Suprapubic skin (tissue), 4 donors: Measurements from ENCODE around the gene SP9. TPM values are rescaled to one million over a fixed set of nuclear protein-coding genes. Genes with fewer than 3 reads are reported as not detected.

Experiments used
- DNase-seq, 2 donors: peaks; one replicate each; pipeline ENCODE4 v3.0.0-alpha.2; 2019; ENCODE audit warnings: low spot score in 2 of 2
- H3K27ac ChIP-seq: fragments of 200-600 bp; sonication (generic); one replicate; pipeline ENCODE4 v1.5.1; 2019
- H3K27me3 ChIP-seq: fragments of 200-600 bp; sonication (generic); one replicate; pipeline ENCODE4 v1.5.1; 2019
- H3K36me3 ChIP-seq: fragments of 200-600 bp; sonication (generic); one replicate; pipeline ENCODE4 v1.5.1; 2019
- H3K4me1 ChIP-seq: fragments of 200-600 bp; sonication (generic); one replicate; pipeline ENCODE4 v1.5.1; 2019
- H3K4me3 ChIP-seq: fragments of 200-600 bp; sonication (generic); one replicate; pipeline ENCODE4 v1.5.1; 2019; ENCODE audit warnings: mild to moderate bottlenecking
- H3K9me3 ChIP-seq: fragments of 200-600 bp; sonication (generic); one replicate; pipeline ENCODE4 v1.5.1; 2019
- EP300 ChIP-seq: sonication (generic); formaldehyde crosslinking; IDR thresholded peaks from one replicate; pipeline ENCODE4 v1.6.1; 2017; ENCODE audit warnings: antibody characterized with exemption
- POLR2A ChIP-seq, 2 donors: fragments of 450-650 bp; IDR thresholded peaks; one replicate each; pipeline ENCODE4 v1.6.1; 2017; ENCODE audit warnings: antibody characterized with exemption in 2 of 2, mild to moderate bottlenecking in 2 of 2, moderate library complexity in 2 of 2
- POLR2AphosphoS5 ChIP-seq, 3 donors: sonication (generic); formaldehyde crosslinking; IDR thresholded peaks; one replicate each; pipeline ENCODE4 v1.6.1; 2017; ENCODE audit warnings: antibody characterized with exemption in 3 of 3
- WGBS: methylation state at CpG from one replicate; pipeline ENCODE4 v1.1.5; 2018; 5-methylcytosine and 5-hydroxymethylcytosine counted together
- total RNA-seq, 4 donors: library from RNA; depleted of rRNA; stranded (reverse); fragments of >200 nt; gene quantifications; one replicate each; pipeline ENCODE4 v1.1.0, GENCODE V29; 2016
- TF ChIP-seq, protein P1 (sequence below), 2 donors: fragments of 200-600 bp in 1 of 2; fragments of 450-650 bp in 1 of 2; sonication (generic) in 1 of 2; IDR thresholded peaks; one replicate each; pipeline ENCODE4 v1.5.1; 2016 to 2019; ENCODE audit warnings: antibody characterized with exemption in 2 of 2, mild to moderate bottlenecking in 1 of 2, moderate library complexity in 1 of 2

Gene SP9
- total RNA-seq, 4 donors from 2014 or later, result 0.23 to 1.8 (median 0.44) TPM

DNA sequence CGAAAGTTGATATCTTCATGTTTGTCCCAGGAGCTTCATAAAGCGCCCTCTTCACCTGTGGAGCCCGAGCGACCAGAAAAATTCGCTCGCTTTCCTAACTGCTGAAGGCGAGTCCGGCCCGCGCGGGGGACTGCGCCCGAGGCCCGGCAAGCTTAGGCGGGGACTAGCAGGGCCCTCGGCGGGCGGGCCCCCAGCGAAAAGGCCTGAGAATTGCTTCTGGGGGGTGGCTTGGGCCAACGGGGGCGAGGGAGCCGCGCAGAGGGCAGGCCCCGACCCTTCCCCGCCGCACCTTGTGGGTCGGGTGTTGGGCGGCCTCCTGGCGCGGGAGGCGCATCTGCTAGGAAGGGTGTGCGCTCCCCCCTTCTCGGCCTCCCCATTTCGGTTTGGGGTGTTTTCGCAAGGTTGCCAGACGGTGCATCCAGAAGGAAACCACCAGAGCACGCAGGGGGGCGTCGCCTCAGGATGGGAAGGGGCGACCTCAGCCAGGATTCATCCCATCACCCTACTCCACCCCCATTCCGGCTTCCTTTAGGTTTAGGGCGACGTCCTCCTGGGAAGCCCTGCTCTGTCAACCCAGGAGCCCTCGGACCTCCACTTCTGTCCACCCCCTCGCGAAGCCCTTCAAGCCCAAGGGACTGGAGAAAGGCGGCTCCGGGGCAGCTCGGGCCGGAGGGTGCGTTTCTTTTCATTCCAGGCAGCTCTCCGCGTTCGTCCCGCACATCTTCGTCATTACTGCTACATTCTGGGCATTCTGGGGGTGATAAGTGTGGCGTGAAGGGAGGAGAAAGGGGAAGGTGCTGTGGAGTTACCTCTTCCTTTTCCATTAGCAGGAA lies 9.1 kb downstream of the SP9 start:
- 45% methylated on average over 57 of the region's 57 CpGs for WGBS
- Histone ChIP-seq H3K4me1 (peaks cover 53% of the 10 kb centered on the region), H3K4me3 (no peak overlapping the region), H3K27ac (no peak overlapping the region), H3K36me3 (peaks cover 8% of the 10 kb centered on the region), H3K9me3 (no peaks in the 10 kb centered on the region), H3K27me3 (peaks cover 58% of the 10 kb centered on the region)
- DNase-seq, result no peak
- TF ChIP-seq, protein P1, sequence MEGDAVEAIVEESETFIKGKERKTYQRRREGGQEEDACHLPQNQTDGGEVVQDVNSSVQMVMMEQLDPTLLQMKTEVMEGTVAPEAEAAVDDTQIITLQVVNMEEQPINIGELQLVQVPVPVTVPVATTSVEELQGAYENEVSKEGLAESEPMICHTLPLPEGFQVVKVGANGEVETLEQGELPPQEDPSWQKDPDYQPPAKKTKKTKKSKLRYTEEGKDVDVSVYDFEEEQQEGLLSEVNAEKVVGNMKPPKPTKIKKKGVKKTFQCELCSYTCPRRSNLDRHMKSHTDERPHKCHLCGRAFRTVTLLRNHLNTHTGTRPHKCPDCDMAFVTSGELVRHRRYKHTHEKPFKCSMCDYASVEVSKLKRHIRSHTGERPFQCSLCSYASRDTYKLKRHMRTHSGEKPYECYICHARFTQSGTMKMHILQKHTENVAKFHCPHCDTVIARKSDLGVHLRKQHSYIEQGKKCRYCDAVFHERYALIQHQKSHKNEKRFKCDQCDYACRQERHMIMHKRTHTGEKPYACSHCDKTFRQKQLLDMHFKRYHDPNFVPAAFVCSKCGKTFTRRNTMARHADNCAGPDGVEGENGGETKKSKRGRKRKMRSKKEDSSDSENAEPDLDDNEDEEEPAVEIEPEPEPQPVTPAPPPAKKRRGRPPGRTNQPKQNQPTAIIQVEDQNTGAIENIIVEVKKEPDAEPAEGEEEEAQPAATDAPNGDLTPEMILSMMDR (IDR thresholded peaks at IDR 0.05), result no peak
- no peak for TF ChIP-seq POLR2AphosphoS5 (IDR thresholded peaks at IDR 0.05)
- no peak for TF ChIP-seq POLR2A (IDR thresholded peaks at IDR 0.05)

GRCh38 chr2:174344716-174345461 lies 10.1 kb downstream of the SP9 start:
- Histone ChIP-seq H3K27me3 (peaks cover 47% of the 10 kb centered on the region), H3K4me1 (peaks cover 53% of the 10 kb centered on the region), H3K36me3 (peaks cover 14% of the 10 kb centered on the region), H3K27ac (no peak overlapping the region), H3K9me3 (no peaks in the 10 kb centered on the region), H3K4me3 (no peak overlapping the region)
- TF ChIP-seq, protein P1 (IDR thresholded peaks at IDR 0.05), result peak; percentile 13
- TF ChIP-seq EP300 (no peak), POLR2A (IDR thresholded peaks at IDR 0.05) (no peak), POLR2AphosphoS5 (IDR thresholded peaks at IDR 0.05) (no peak)
- DNase-seq, result no peak
- 43% methylated on average over 14 of the region's 14 CpGs for WGBS

DNA sequence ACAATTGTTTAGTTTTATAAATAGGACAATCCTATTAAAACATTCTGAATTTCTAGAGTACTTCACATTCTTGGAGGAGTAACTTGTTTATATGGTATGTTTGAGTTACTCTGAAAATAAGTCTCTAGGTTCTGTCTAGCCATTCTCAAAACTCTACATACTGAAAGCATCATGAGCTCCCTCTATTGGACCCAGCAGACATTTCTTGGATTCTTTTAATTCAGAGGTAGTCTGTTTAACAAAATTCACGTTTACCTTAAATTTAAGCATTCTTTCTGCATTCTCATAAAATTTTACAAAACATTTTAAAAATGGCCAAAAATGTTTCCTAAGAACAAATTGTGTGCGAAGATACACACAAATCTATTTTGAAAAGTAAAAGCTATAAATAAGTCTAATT lies 15.3 kb downstream of the SP9 start:
- WGBS, result 76% methylated on average over 2 of the region's 2 CpGs
- no peak for DNase-seq
- no peak overlapping the region for H3K4me3 ChIP-seq
- no peaks in the 10 kb centered on the region for H3K27me3 ChIP-seq
- no peak for TF ChIP-seq EP300
- TF ChIP-seq, protein P1 (IDR thresholded peaks at IDR 0.05), result no peak
- no peak for TF ChIP-seq POLR2AphosphoS5 (IDR thresholded peaks at IDR 0.05)
- no peak for TF ChIP-seq POLR2A (IDR thresholded peaks at IDR 0.05)
- H3K9me3 ChIP-seq, result no peaks in the 10 kb centered on the region
- H3K27ac ChIP-seq, result no peak overlapping the region
- peaks cover 3% of the 10 kb centered on the region for H3K4me1 ChIP-seq
- peaks cover 24% of the 10 kb centered on the region for H3K36me3 ChIP-seq

DNA sequence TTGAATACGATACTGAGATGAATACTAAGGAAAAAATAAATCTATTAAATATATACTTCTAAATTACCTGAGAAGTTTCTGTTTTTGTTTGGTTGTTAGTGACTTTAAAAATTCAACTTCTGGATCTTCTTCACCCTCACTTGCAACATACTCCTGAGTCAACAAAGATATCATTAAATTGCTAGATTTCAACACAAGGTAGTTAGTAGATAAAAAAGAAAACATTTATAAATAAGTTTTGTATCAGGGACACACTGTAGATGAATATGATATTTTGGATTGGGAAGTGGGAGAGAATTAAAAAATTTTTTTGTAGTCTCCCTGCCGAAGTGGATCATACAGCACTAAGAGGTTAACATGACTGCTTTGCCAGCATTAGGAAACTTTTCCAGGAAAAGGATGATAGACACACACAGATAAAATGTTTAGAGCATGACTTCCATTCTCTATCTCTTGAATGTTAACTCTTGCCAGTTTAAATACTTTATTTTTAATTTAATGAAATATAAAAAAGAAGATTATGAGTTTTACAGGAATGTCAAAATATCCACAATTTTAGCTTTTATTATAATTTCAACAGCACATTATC lies 15.9 kb downstream of the SP9 start:
- H3K36me3 ChIP-seq, result peaks cover 24% of the 10 kb centered on the region
- no peaks in the 10 kb centered on the region for H3K9me3 ChIP-seq
- 90% methylated on average over 2 of the region's 2 CpGs for whole genome bisulfite sequencing
- no peak overlapping the region for H3K27ac ChIP-seq
- no peak for DNase-seq
- H3K27me3 ChIP-seq, result no peaks in the 10 kb centered on the region
- TF ChIP-seq, protein P1 (IDR thresholded peaks at IDR 0.05), result no peak
- TF ChIP-seq POLR2AphosphoS5 (IDR thresholded peaks at IDR 0.05) (no peak), EP300 (no peak), POLR2A (IDR thresholded peaks at IDR 0.05) (no peak)
- no peaks in the 10 kb centered on the region for H3K4me1 ChIP-seq
- H3K4me3 ChIP-seq, result no peak overlapping the region

DNA sequence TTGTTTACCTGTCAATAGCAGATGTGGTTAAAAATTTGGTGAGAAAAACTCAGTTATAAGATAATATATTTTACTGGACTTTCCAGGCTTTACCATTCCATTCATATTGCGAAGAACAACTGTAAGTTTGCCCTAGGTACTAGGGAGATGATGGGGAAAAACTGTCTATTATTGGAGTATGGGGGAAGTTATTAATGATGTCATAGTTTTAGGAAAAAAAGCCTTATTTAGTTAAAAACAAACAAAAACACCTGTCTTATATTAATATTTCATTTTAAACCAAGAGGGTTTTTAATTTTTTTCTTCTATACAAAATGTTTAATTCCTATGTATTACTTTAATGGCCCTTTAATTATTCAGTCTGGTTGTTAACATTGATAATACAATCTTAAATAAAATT lies 18.2 kb downstream of the SP9 start:
- no peaks in the 10 kb centered on the region for H3K9me3 ChIP-seq
- H3K4me1 ChIP-seq, result no peaks in the 10 kb centered on the region
- H3K27me3 ChIP-seq, result no peaks in the 10 kb centered on the region
- no peak overlapping the region for H3K27ac ChIP-seq
- H3K4me3 ChIP-seq, result no peak overlapping the region
- 98% methylated on average over 1 of the region's 1 CpG for WGBS
- H3K36me3 ChIP-seq, result peaks cover 34% of the 10 kb centered on the region
- no peak for DNase-seq
- TF ChIP-seq, protein P1 (IDR thresholded peaks at IDR 0.05), result no peak
- TF ChIP-seq POLR2AphosphoS5 (IDR thresholded peaks at IDR 0.05) (no peak), EP300 (no peak), POLR2A (IDR thresholded peaks at IDR 0.05) (no peak)
